Stimulated activated CD4-positive, alpha-beta T cell treated with anti-CD3 and anti-CD28 coated beads, TNF-alpha, amount 100 ng/mL, for 24 hours (primary cell): Measurements from ENCODE around the gene IL3.

Source experiments
- DNase-seq, 3 experiments: peaks; one replicate each; pipeline ENCODE4 v3.0.0-alpha.2; 2020; ENCODE audit warnings: low read depth in 3 of 3

Gene IL3

GRCh38 chr5:132060501-132061161 is at the start of gene IL3:
Gene IL3 (plus strand): TSS chr5:132060655. CDS start chr5:132060707, 52 bp downstream.
- no peak for DNase-seq

- DNase-seq: no peak
Observed at GRCh38 chr5:132010989-132011621, 49.4 kb upstream of the IL3 start.

- DNase-seq: peak in 1 of 3 experiments; percentile 35
Observed at GRCh38 chr5:132011622-132012343, 48.7 kb upstream of the IL3 start, which contains the start of gene ACSL6. Gene ACSL6 (minus strand): TSS chr5:132011658. CDS start chr5:132011553, 105 bp downstream.

- no peak for DNase-seq
Observed at GRCh38 chr5:132012371-132013005, 48.0 kb upstream of the IL3 start.

- no peak for DNase-seq
Observed at GRCh38 chr5:132013006-132013689, 47.3 kb upstream of the IL3 start.

GRCh38 chr5:132013711-132014110 is 46.7 kb upstream of the IL3 start:
- DNase-seq: no peak

- no peak for DNase-seq
Observed at GRCh38 chr5:132016721-132017250, 43.7 kb upstream of the IL3 start.

- DNase-seq: no peak
Observed at GRCh38 chr5:132017316-132017715, 43.1 kb upstream of the IL3 start.

- DNase-seq: no peak
Observed at GRCh38 chr5:132017738-132018625, 42.5 kb upstream of the IL3 start.

GRCh38 chr5:132019337-132019736 is 41.1 kb upstream of the IL3 start:
- DNase-seq: no peak

- peak; percentile 55 to 72 (median 67) for DNase-seq
Observed at GRCh38 chr5:132019857-132020555, 40.4 kb upstream of the IL3 start.

GRCh38 chr5:132020568-132021339 is 39.7 kb upstream of the IL3 start:
- peak in 1 of 3 experiments; percentile 22 for DNase-seq

GRCh38 chr5:132021654-132022053 is 38.8 kb upstream of the IL3 start:
- DNase-seq: no peak

- DNase-seq: peak in 2 of 3 experiments; percentile 36 to 65
Observed at GRCh38 chr5:132022737-132023136, 37.7 kb upstream of the IL3 start.

- DNase-seq: no peak
Observed at GRCh38 chr5:132023258-132024116, 37.0 kb upstream of the IL3 start.

GRCh38 chr5:132024117-132024435 is 36.4 kb upstream of the IL3 start:
- DNase-seq: no peak

- DNase-seq: no peak
Observed at GRCh38 chr5:132024789-132025402, 35.6 kb upstream of the IL3 start.
